CD4-positive, alpha-beta T cell treated with Interleukin-10 for 1 hour (primary cell): ENCODE measurements around the gene OTOS.

ENCODE experiments used
- DNase-seq: peaks from one replicate; pipeline ENCODE4 v3.0.0-alpha.2; 2020

The OTOS gene

GRCh38 chr2:240166761-240167587, 26.5 kb upstream of the OTOS start:
- no peak for DNase-seq

GRCh38 chr2:240166191-240166590, 25.7 kb upstream of the OTOS start:
- no peak for DNase-seq

GRCh38 chr2:240165661-240166060, 25.2 kb upstream of the OTOS start:
- DNase-seq = no peak

GRCh38 chr2:240165034-240165433, 24.6 kb upstream of the OTOS start:
- no peak for DNase-seq

- no peak for DNase-seq
Observed at GRCh38 chr2:240164586-240164985, 24.1 kb upstream of the OTOS start.

- no peak for DNase-seq
Observed at GRCh38 chr2:240163844-240164574, 23.6 kb upstream of the OTOS start.

- DNase-seq = no peak
Observed at GRCh38 chr2:240162939-240163714, 22.7 kb upstream of the OTOS start.

GRCh38 chr2:240162531-240162930, 22.1 kb upstream of the OTOS start:
- DNase-seq = no peak

- no peak for DNase-seq
Observed at GRCh38 chr2:240162032-240162431, 21.6 kb upstream of the OTOS start.

- DNase-seq = no peak
Observed at GRCh38 chr2:240161087-240161750, 20.8 kb upstream of the OTOS start.

GRCh38 chr2:240160291-240161086, 20.0 kb upstream of the OTOS start:
- no peak for DNase-seq

- DNase-seq = no peak
Observed at GRCh38 chr2:240159251-240159839, 18.9 kb upstream of the OTOS start.

GRCh38 chr2:240157147-240157470, 16.7 kb upstream of the OTOS start:
- DNase-seq = no peak

GRCh38 chr2:240156435-240157146, 16.1 kb upstream of the OTOS start:
- DNase-seq = no peak

- no peak for DNase-seq
Observed at GRCh38 chr2:240155745-240156390, 15.4 kb upstream of the OTOS start.

- no peak for DNase-seq
Observed at GRCh38 chr2:240155048-240155744, 14.7 kb upstream of the OTOS start.

GRCh38 chr2:240154606-240155005, 14.1 kb upstream of the OTOS start:
- no peak for DNase-seq

GRCh38 chr2:240153418-240153817, 13.0 kb upstream of the OTOS start:
- no peak for DNase-seq

- DNase-seq = no peak
Observed at GRCh38 chr2:240151477-240152031, 11.1 kb upstream of the OTOS start.
